ENCODE measurements around the gene CATSPERE.

CATSPERE gene

DNA sequence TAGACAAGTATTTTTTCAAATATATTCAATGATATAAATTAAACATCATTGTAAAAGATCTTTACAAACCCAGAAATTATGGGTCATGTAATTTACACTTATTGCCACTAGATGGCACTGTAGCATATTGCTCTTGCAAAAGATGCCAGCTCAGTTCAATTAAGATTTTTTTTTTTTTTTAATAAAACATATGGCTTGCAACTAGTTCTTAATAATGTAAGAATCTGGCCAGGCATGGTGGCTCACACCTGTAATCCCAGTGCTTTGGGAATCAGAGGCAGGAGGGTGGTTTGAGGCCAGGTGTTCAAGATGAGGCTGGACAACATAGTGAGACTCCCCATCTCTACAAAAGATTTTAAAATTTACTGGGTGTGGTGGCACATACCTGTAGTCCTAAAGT lies 142.4 kb downstream of the CATSPERE start:
- Histone ChIP-seq H3K9me3 (ENCODE audit: insufficient read depth, low read depth, low read length) (no peaks in the 10 kb centered on the region), H3K4me2 (ENCODE audit: low read depth, low read length, poor library complexity, severe bottlenecking) (no peak overlapping the region), H3K79me2 (ENCODE audit: insufficient read depth, low read length) (no peaks in the 10 kb centered on the region), H3K4me3 (ENCODE audit: low read length, poor library complexity, severe bottlenecking) (no peak overlapping the region), H4K20me1 (ENCODE audit: insufficient read depth, low read length, poor library complexity, severe bottlenecking) (no peaks in the 10 kb centered on the region), H2AFZ (ENCODE audit: low read length) (no peak overlapping the region), H3K36me3 (ENCODE audit: insufficient read depth, low read length) (no peaks in the 10 kb centered on the region), H3K9me2 (replicated peaks; ENCODE audit: low read depth, low read length) (no peaks in the 10 kb centered on the region), H3F3A (ENCODE audit: low read depth) (no peaks in the 10 kb centered on the region), H3K27me3 (ENCODE audit: insufficient read depth, low read length, poor library complexity, severe bottlenecking) (no peaks in the 10 kb centered on the region), H3K4me1 (ENCODE audit: insufficient read depth, low read length, poor library complexity, severe bottlenecking) (no peaks in the 10 kb centered on the region), H3K9ac (ENCODE audit: low read depth, low read length, poor library complexity, severe bottlenecking) (no peak overlapping the region)
- no peak for TF ChIP-seq EZH2phosphoT487 (IDR thresholded peaks at IDR 0.05; ENCODE audit: borderline replicate concordance)
- TF ChIP-seq, protein P1, sequence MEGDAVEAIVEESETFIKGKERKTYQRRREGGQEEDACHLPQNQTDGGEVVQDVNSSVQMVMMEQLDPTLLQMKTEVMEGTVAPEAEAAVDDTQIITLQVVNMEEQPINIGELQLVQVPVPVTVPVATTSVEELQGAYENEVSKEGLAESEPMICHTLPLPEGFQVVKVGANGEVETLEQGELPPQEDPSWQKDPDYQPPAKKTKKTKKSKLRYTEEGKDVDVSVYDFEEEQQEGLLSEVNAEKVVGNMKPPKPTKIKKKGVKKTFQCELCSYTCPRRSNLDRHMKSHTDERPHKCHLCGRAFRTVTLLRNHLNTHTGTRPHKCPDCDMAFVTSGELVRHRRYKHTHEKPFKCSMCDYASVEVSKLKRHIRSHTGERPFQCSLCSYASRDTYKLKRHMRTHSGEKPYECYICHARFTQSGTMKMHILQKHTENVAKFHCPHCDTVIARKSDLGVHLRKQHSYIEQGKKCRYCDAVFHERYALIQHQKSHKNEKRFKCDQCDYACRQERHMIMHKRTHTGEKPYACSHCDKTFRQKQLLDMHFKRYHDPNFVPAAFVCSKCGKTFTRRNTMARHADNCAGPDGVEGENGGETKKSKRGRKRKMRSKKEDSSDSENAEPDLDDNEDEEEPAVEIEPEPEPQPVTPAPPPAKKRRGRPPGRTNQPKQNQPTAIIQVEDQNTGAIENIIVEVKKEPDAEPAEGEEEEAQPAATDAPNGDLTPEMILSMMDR (conservative IDR thresholded peaks at IDR 0.05; ENCODE audit: low read length): peak; percentile 76

DNA sequence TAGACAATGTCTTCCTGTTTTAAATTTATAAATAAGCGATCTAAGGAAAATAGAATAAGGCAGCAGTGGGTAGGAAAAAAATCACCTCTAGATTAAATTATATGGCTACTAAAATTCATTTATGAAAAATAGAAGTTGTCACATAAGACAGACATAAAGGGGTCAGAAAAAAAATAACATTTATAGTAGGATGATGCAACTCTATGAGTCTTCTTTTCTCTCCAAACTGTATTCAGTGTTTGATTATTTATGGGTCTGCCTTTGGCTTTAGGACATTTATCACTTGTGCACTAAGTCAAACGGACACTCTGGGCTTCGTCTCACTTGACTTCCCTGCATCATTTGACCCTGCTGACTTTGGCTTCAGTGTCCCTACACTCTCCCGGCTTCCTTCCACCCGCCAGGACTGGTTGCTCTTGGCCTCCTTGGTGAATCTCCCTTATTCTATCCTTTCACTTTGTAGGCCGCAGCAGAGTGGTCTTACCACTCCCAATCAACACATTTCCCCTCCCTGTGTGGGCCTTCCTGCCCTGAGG lies 144.8 kb downstream of the CATSPERE start:
- no peaks in the 10 kb centered on the region for H3K9me2 ChIP-seq (replicated peaks; ENCODE audit: low read depth, low read length)
- no peaks in the 10 kb centered on the region for H3F3A ChIP-seq (ENCODE audit: low read depth)
- no peak for TF ChIP-seq EZH2phosphoT487 (IDR thresholded peaks at IDR 0.05; ENCODE audit: borderline replicate concordance)
- TF ChIP-seq, protein P1 (conservative IDR thresholded peaks at IDR 0.05; ENCODE audit: low read length): no peak
- no peaks in the 10 kb centered on the region for H3K27me3 ChIP-seq (ENCODE audit: insufficient read depth, low read length, poor library complexity, severe bottlenecking)
- H3K9me3 ChIP-seq (ENCODE audit: insufficient read depth, low read depth, low read length): no peaks in the 10 kb centered on the region
- no peak overlapping the region for H3K4me3 ChIP-seq (ENCODE audit: low read length, poor library complexity, severe bottlenecking)
- no peaks in the 10 kb centered on the region for H3K4me1 ChIP-seq (ENCODE audit: insufficient read depth, low read length, poor library complexity, severe bottlenecking)
- no peaks in the 10 kb centered on the region for H4K20me1 ChIP-seq (ENCODE audit: insufficient read depth, low read length, poor library complexity, severe bottlenecking)
- H3K79me2 ChIP-seq (ENCODE audit: insufficient read depth, low read length): no peaks in the 10 kb centered on the region
- H3K9ac ChIP-seq (ENCODE audit: low read depth, low read length, poor library complexity, severe bottlenecking): no peak overlapping the region
- no peaks in the 10 kb centered on the region for H3K36me3 ChIP-seq (ENCODE audit: insufficient read depth, low read length)
- no peak overlapping the region for H3K4me2 ChIP-seq (ENCODE audit: low read depth, low read length, poor library complexity, severe bottlenecking)
- no peak overlapping the region for H2AFZ ChIP-seq (ENCODE audit: low read length)

DNA sequence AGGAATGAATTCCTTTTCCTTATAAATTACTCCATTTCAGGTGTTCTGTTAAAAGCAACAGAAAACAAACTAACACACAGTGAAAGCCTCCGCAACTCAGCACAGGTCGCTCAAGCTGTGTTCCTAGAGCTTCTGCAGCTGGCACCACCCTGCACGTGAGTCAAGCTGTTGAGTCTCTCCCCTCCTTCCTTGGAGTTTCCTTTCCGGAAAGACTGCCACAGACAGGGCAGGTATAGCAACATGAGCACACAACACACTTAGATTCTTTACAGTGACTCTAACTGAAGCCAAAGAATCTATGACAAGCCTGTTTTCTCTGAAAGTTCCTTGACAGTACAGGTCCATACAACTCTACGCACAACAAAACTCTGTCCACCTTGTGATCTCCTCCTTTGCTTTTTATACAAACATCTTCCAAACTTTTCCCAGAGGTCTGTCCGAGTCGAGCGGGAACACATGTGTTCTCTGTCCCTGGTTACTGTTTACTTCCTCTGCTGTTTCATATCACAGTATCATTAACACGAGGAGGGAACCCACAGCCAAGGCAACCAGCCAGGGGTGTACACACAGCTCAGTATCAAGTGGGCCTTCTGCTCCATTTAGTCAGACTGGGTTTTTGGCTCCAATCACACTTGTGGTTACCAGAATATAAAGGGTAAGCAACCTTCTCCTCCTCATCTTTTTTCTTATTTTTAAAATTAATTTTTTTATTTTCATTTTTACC lies 153.2 kb downstream of the CATSPERE start:
- H3K4me3 ChIP-seq (ENCODE audit: low read length, poor library complexity, severe bottlenecking): no peak overlapping the region
- H3K36me3 ChIP-seq (ENCODE audit: insufficient read depth, low read length): no peaks in the 10 kb centered on the region
- H3K4me1 ChIP-seq (ENCODE audit: insufficient read depth, low read length, poor library complexity, severe bottlenecking): no peaks in the 10 kb centered on the region
- no peaks in the 10 kb centered on the region for H4K20me1 ChIP-seq (ENCODE audit: insufficient read depth, low read length, poor library complexity, severe bottlenecking)
- no peaks in the 10 kb centered on the region for H3K9me3 ChIP-seq (ENCODE audit: insufficient read depth, low read depth, low read length)
- no peak overlapping the region for H3K9ac ChIP-seq (ENCODE audit: low read depth, low read length, poor library complexity, severe bottlenecking)
- H2AFZ ChIP-seq (ENCODE audit: low read length): no peak overlapping the region
- no peaks in the 10 kb centered on the region for H3F3A ChIP-seq (ENCODE audit: low read depth)
- no peak overlapping the region for H3K4me2 ChIP-seq (ENCODE audit: low read depth, low read length, poor library complexity, severe bottlenecking)
- TF ChIP-seq EZH2phosphoT487 (IDR thresholded peaks at IDR 0.05; ENCODE audit: borderline replicate concordance): no peak
- TF ChIP-seq, protein P1 (conservative IDR thresholded peaks at IDR 0.05; ENCODE audit: low read length): no peak
- H3K79me2 ChIP-seq (ENCODE audit: insufficient read depth, low read length): no peaks in the 10 kb centered on the region
- H3K9me2 ChIP-seq (replicated peaks; ENCODE audit: low read depth, low read length): no peaks in the 10 kb centered on the region
- H3K27me3 ChIP-seq (ENCODE audit: insufficient read depth, low read length, poor library complexity, severe bottlenecking): no peaks in the 10 kb centered on the region

All from Loucy (cell line).